ENCODE results near the gene OSBPL10.

GRCh38 chr3:31671451-31671850, 309.6 kb downstream of the OSBPL10 start:
- TF ChIP-seq ZNF384 (IDR thresholded peaks at IDR 0.05), result no peak
- no peak for TF ChIP-seq PKNOX1 (IDR thresholded peaks at IDR 0.05)

Data from HEK293T (cell line).